KMS-11 (cell line): Measurements from ENCODE around the gene SLC24A3.

Experiments
- H2AFZ ChIP-seq: fragments of 200-600 bp; sonication (generic); 2 replicates; pipeline ENCODE4 v1.6.1; 2016; ENCODE audit warnings: antibody characterized with exemption, mixed run types, low read depth
- H3K27ac ChIP-seq: fragments of 200-600 bp; sonication (generic); 2 replicates; pipeline ENCODE4 v1.6.1; 2016; ENCODE audit warnings: mild to moderate bottlenecking, mixed run types
- H3K27me3 ChIP-seq: fragments of 200-600 bp; sonication (generic); 2 replicates; pipeline ENCODE4 v1.6.1; 2017; ENCODE audit warnings: mild to moderate bottlenecking, low read depth, mixed run types, moderate library complexity; ENCODE audit not compliant: insufficient read depth
- H3K36me3 ChIP-seq: fragments of 200-600 bp; sonication (generic); 2 replicates; pipeline ENCODE4 v1.6.1; 2017; ENCODE audit warnings: mild to moderate bottlenecking, mixed run types; ENCODE audit not compliant: insufficient read depth
- H3K4me1 ChIP-seq: fragments of 200-600 bp; sonication (generic); 2 replicates; pipeline ENCODE4 v1.6.1; 2016; ENCODE audit warnings: mild to moderate bottlenecking, low read depth, mixed run types; ENCODE audit not compliant: poor library complexity, severe bottlenecking
- H3K4me2 ChIP-seq: fragments of 200-600 bp; sonication (generic); 2 replicates; pipeline ENCODE4 v1.7.0; 2016; ENCODE audit warnings: mild to moderate bottlenecking, mixed run types
- H3K4me3 ChIP-seq: fragments of 200-600 bp; sonication (generic); IDR thresholded peaks from 2 replicates; pipeline ENCODE4 v1.6.1; 2017; ENCODE audit warnings: low read depth, low read length, mixed read lengths; ENCODE audit not compliant: insufficient read depth
- H3K79me2 ChIP-seq: fragments of 200-600 bp; sonication (generic); 2 replicates; pipeline ENCODE4 v1.6.1; 2016; ENCODE audit warnings: low read depth, mixed run types; ENCODE audit not compliant: insufficient read depth
- H3K9ac ChIP-seq: fragments of 200-600 bp; sonication (generic); 2 replicates; pipeline ENCODE4 v1.6.1; 2016; ENCODE audit warnings: mild to moderate bottlenecking, mixed run types
- H4K20me1 ChIP-seq: fragments of 200-600 bp; sonication (generic); 2 replicates; pipeline ENCODE4 v1.6.1; 2016; ENCODE audit warnings: mild to moderate bottlenecking, mixed run types; ENCODE audit not compliant: insufficient read depth
- CTCF ChIP-seq: fragments of 200-600 bp; sonication (generic); conservative IDR thresholded peaks from 2 replicates; pipeline ENCODE4 v1.6.1; 2017; ENCODE audit warnings: low read depth, mild to moderate bottlenecking, antibody characterized with exemption, low read length, moderate library complexity, mixed read lengths

Gene SLC24A3

DNA sequence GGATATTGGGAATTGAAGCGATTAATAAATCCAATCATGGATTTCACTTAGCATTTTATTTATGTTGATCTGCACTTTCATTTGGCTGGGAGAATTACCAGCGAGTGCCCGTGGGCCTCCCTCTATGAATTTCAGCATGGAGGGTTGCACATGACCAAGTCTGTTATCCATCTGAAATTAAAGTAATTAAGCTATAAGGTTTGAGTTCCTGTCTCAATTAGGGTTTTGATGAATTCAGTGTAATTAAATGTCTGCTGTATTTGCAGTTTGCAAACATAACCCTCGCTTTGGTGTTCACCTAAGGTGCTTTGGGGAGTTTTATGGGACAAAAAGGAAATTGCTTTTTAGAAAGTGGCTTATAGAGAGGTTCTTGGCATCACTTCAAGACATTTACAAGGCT, 375.8 kb downstream of the SLC24A3 start:
- no peak for TF ChIP-seq CTCF
- Histone ChIP-seq H3K79me2 (no peaks in the 10 kb centered on the region), H3K27me3 (no peaks in the 10 kb centered on the region), H3K4me3 (no peak overlapping the region), H2AFZ (no peak overlapping the region), H3K9ac (no peak overlapping the region), H3K27ac (no peak overlapping the region), H3K4me2 (no peak overlapping the region), H3K36me3 (no peaks in the 10 kb centered on the region), H3K4me1 (no peaks in the 10 kb centered on the region), H4K20me1 (no peaks in the 10 kb centered on the region)

DNA sequence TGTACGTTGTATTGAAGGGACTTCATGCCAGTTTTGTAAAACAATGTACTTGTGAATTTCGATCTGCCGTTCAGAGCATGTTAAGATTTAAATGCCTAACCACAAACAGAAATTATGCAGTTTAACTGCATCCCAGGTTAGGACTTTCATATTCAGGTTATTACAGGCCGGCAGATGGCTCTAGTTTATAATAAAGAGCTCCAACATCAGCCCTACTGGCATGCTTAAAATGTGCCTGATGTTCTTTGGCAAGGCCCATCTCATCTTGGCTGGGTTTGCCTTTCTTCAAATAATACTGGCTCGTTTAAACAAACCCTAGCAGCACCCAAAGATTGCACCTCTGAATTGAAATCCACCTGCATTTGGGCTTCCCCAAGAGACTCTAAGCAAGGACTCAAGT, 376.3 kb downstream of the SLC24A3 start:
- no peak overlapping the region for H3K4me2 ChIP-seq
- no peak overlapping the region for H3K4me3 ChIP-seq
- no peak overlapping the region for H3K9ac ChIP-seq
- TF ChIP-seq CTCF = no peak
- H3K4me1 ChIP-seq = no peaks in the 10 kb centered on the region
- no peak overlapping the region for H3K27ac ChIP-seq
- H3K36me3 ChIP-seq = no peaks in the 10 kb centered on the region
- no peaks in the 10 kb centered on the region for H4K20me1 ChIP-seq
- no peaks in the 10 kb centered on the region for H3K27me3 ChIP-seq
- no peaks in the 10 kb centered on the region for H3K79me2 ChIP-seq
- H2AFZ ChIP-seq = no peak overlapping the region

GRCh38 chr20:19589787-19590362, 377.4 kb downstream of the SLC24A3 start:
- Histone ChIP-seq H3K36me3 (no peaks in the 10 kb centered on the region), H4K20me1 (no peaks in the 10 kb centered on the region), H3K27me3 (no peaks in the 10 kb centered on the region), H3K4me2 (no peak overlapping the region), H2AFZ (no peak overlapping the region), H3K9ac (no peak overlapping the region), H3K4me1 (no peaks in the 10 kb centered on the region), H3K79me2 (no peaks in the 10 kb centered on the region), H3K4me3 (no peak overlapping the region), H3K27ac (no peak overlapping the region)
- no peak for TF ChIP-seq CTCF

GRCh38 chr20:19590382-19590781, 377.9 kb downstream of the SLC24A3 start:
- no peaks in the 10 kb centered on the region for H3K4me1 ChIP-seq
- no peak overlapping the region for H3K4me2 ChIP-seq
- H3K36me3 ChIP-seq = no peaks in the 10 kb centered on the region
- no peak overlapping the region for H2AFZ ChIP-seq
- no peaks in the 10 kb centered on the region for H4K20me1 ChIP-seq
- H3K27ac ChIP-seq = no peak overlapping the region
- no peak overlapping the region for H3K4me3 ChIP-seq
- H3K27me3 ChIP-seq = no peaks in the 10 kb centered on the region
- no peak overlapping the region for H3K9ac ChIP-seq
- TF ChIP-seq CTCF = no peak
- H3K79me2 ChIP-seq = no peaks in the 10 kb centered on the region
